Gastrocnemius medialis (tissue), 4 donors: ENCODE results near the gene CABLES2. TPM values are rescaled to one million over a fixed set of nuclear protein-coding genes. Genes with fewer than 3 reads are reported as not detected.

Experiments
- ATAC-seq, 2 donors: fragments of 150-250 bp; one replicate each; pipeline ENCODE4 v1.9.1; 2016
- DNase-seq, 2 donors: peaks; one replicate each; pipeline ENCODE4 v3.0.0-alpha.2; 2019
- H3K27ac ChIP-seq, 4 donors: fragments of 200-600 bp; sonication (generic); 1 replicate in 1 of 4; 2 replicates in 3 of 4; pipeline ENCODE4 v1.5.1; 2016 to 2018; ENCODE audit warnings: mild to moderate bottlenecking in 2 of 4, moderate library complexity in 1 of 4
- H3K27me3 ChIP-seq, 3 donors: fragments of 200-600 bp; sonication (generic) in 2 of 3; 1 replicate in 1 of 3; 2 replicates in 2 of 3; pipeline versions ENCODE4 v1.5.1 to v1.6.0; 2016 to 2019; ENCODE audit warnings: mild to moderate bottlenecking in 1 of 3, moderate library complexity in 1 of 3
- H3K36me3 ChIP-seq, 2 donors: fragments of 200-600 bp; sonication (generic) in 1 of 2; one replicate each; pipeline ENCODE4 v1.5.1; 2017 to 2018
- H3K4me1 ChIP-seq, 2 donors: fragments of 200-600 bp; sonication (generic) in 1 of 2; one replicate each; pipeline ENCODE4 v1.5.1; 2016 to 2017; ENCODE audit warnings: mild to moderate bottlenecking in 2 of 2
- H3K4me3 ChIP-seq, 4 donors: fragments of 200-600 bp; sonication (generic) in 3 of 4; 1 replicate in 1 of 4; 2 replicates in 3 of 4; pipeline ENCODE4 v1.5.1; 2016 to 2019; ENCODE audit warnings: mild to moderate bottlenecking in 2 of 4
- H3K9me3 ChIP-seq, 3 donors: fragments of 200-600 bp; sonication (generic) in 2 of 3; 1 replicate in 1 of 3; 2 replicates in 2 of 3; pipeline ENCODE4 v1.5.1; 2016 to 2019
- POLR2A ChIP-seq, 2 donors: fragments of 450-650 bp; IDR thresholded peaks; one replicate each; pipeline ENCODE4 v1.6.1; 2017; ENCODE audit warnings: antibody characterized with exemption in 2 of 2, mild to moderate bottlenecking in 2 of 2, moderate library complexity in 2 of 2
- in situ Hi-C, 4 donors: fragments of 200-750 bp; cut with MboI; loops; one replicate each; pipeline versions ENCODE4 v1.15.0 to v1.8.0; 2017; ENCODE audit warnings: low sequenced_read_pairs in 4 of 4
- intact Hi-C: fragments of 100-400 bp; cut with DNase I; formaldehyde crosslinking; loops from one replicate; pipeline ENCODE4 v1.15.1; 2023; ENCODE audit warnings: low total_unique reads
- total RNA-seq, 4 donors: library from RNA; depleted of rRNA; stranded (reverse); fragments of >200 nt; gene quantifications; one replicate each; pipeline versions ENCODE4 v1.1.0 to v1.2.3, GENCODE V29; 2016
- TF ChIP-seq, protein P1 (sequence below), 5 experiments: fragments of 450-650 bp in 3 of 5; fragments of 200-600 bp in 2 of 5; sonication (generic) in 2 of 5; IDR thresholded peaks in 4 of 5; conservative IDR thresholded peaks in 1 of 5; 1 replicate in 4 of 5; 2 replicates in 1 of 5; pipeline ENCODE4 v1.5.1; 2016 to 2019; ENCODE audit warnings: antibody characterized with exemption in 5 of 5, mild to moderate bottlenecking in 3 of 5, moderate library complexity in 3 of 5

CABLES2 gene
- total RNA-seq, 4 donors from 2014 or later = 3.6 to 9.3 (median 4.2) TPM

GRCh38 chr20:62424249-62425107 lies 17.4 kb upstream of the CABLES2 start:
- no peak for DNase-seq
- in situ Hi-C loops = no loop called here
- TF ChIP-seq, protein P1, sequence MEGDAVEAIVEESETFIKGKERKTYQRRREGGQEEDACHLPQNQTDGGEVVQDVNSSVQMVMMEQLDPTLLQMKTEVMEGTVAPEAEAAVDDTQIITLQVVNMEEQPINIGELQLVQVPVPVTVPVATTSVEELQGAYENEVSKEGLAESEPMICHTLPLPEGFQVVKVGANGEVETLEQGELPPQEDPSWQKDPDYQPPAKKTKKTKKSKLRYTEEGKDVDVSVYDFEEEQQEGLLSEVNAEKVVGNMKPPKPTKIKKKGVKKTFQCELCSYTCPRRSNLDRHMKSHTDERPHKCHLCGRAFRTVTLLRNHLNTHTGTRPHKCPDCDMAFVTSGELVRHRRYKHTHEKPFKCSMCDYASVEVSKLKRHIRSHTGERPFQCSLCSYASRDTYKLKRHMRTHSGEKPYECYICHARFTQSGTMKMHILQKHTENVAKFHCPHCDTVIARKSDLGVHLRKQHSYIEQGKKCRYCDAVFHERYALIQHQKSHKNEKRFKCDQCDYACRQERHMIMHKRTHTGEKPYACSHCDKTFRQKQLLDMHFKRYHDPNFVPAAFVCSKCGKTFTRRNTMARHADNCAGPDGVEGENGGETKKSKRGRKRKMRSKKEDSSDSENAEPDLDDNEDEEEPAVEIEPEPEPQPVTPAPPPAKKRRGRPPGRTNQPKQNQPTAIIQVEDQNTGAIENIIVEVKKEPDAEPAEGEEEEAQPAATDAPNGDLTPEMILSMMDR (IDR thresholded peaks at IDR 0.05 in 4 of 5, conservative IDR thresholded peaks at IDR 0.05 in 1 of 5) = no peak
- TF ChIP-seq POLR2A (IDR thresholded peaks at IDR 0.05) = no peak
- Histone ChIP-seq H3K4me1 (no peaks in the 10 kb centered on the region), H3K36me3 (no peaks in the 10 kb centered on the region), H3K27me3 (peaks cover 9 to 20% (median 19%) of the 10 kb centered on the region in 3 donors), H3K4me3 (no peak overlapping the region), H3K27ac (no peak overlapping the region), H3K9me3 (no peaks in the 10 kb centered on the region)
- intact Hi-C loops = no loop called here
- no peak for ATAC-seq

- TF ChIP-seq POLR2A (IDR thresholded peaks at IDR 0.05) = no peak
- TF ChIP-seq, protein P1 (IDR thresholded peaks at IDR 0.05 in 4 of 5, conservative IDR thresholded peaks at IDR 0.05 in 1 of 5) = no peak
- in situ Hi-C loops = no loop called here
- H3K27me3 ChIP-seq = peaks cover 9 to 20% (median 19%) of the 10 kb centered on the region in 3 donors
Measured at GRCh38 chr20:62423326-62423706, 16.2 kb upstream of the CABLES2 start.

DNA sequence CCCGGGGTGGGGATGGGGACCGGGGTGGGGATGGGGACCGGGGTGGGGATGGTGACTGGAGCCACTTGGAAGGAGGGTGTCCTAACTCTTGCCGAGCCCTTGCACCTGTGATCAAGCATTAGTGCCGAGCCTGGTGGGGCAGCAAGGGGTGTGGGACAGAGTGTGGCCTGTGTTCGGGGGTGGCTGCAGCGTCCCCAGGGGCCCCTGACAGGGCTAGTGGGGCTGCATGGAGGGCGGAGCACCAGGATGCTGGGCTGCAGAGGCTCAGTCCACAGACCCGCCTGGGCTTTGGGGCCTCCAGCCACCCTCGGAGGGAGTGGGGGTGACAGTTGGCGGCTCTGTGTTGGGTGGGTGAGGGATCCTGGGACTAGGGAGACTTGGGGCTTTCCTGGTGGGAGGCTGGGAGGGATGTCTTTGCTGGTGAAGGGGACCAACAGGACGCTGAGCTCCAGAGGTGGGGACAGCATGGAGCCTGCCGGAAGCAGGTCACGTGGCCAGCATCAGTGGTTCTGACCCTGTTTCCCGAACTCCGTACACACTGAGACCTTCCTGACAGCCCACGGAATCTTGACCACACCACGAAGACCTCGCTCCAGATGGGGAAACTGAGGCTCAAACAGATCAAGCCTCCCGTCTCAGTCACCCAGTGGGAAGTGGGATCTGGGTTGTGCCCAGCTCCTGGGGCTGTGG lies 15.7 kb upstream of the CABLES2 start:
- Histone ChIP-seq H3K4me1 (no peaks in the 10 kb centered on the region), H3K4me3 (no peak overlapping the region), H3K36me3 (no peaks in the 10 kb centered on the region), H3K27me3 (peaks cover 9 to 20% (median 19%) of the 10 kb centered on the region in 3 donors), H3K9me3 (no peaks in the 10 kb centered on the region), H3K27ac (no peak overlapping the region)
- in situ Hi-C loops = no loop called here
- intact Hi-C loops = no loop called here
- TF ChIP-seq POLR2A (IDR thresholded peaks at IDR 0.05) = no peak
- TF ChIP-seq, protein P1 (IDR thresholded peaks at IDR 0.05 in 4 of 5, conservative IDR thresholded peaks at IDR 0.05 in 1 of 5) = no peak
- no peak for ATAC-seq
- DNase-seq = no peak

More at GRCh38 chr20:62423326-62423706, 16.2 kb upstream of the CABLES2 start:
- H3K4me3 ChIP-seq = no peak overlapping the region
- no peaks in the 10 kb centered on the region for H3K36me3 ChIP-seq
- intact Hi-C loops = no loop called here
- no peaks in the 10 kb centered on the region for H3K4me1 ChIP-seq
- no peak for ATAC-seq
- H3K9me3 ChIP-seq = no peaks in the 10 kb centered on the region
- no peak overlapping the region for H3K27ac ChIP-seq
- no peak for DNase-seq

DNA sequence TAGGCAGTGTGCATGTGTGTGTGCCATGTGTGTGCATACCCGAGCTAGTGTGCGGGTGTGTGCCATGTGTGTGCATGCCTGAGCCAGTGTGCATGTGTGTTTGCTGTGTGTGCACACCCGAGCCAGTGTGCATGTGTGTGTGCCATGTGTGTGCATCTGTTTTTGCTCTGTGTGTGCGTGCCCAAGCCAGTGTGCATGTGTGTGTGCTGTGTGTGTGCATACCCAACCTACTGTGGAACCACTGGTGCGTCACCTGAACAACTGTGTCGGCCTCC lies 14.6 kb upstream of the CABLES2 start:
- no peaks in the 10 kb centered on the region for H3K9me3 ChIP-seq
- H3K4me3 ChIP-seq = no peak overlapping the region
- no peaks in the 10 kb centered on the region for H3K4me1 ChIP-seq
- DNase-seq (no peak), ATAC-seq (no peak)
- H3K36me3 ChIP-seq = no peaks in the 10 kb centered on the region
- no peak overlapping the region for H3K27ac ChIP-seq
- in situ Hi-C loops = no loop called here
- TF ChIP-seq POLR2A (IDR thresholded peaks at IDR 0.05) = no peak
- TF ChIP-seq, protein P1 (IDR thresholded peaks at IDR 0.05 in 4 of 5, conservative IDR thresholded peaks at IDR 0.05 in 1 of 5) = no peak
- intact Hi-C loops = no loop called here
- peaks cover 9 to 20% (median 19%) of the 10 kb centered on the region in 3 donors for H3K27me3 ChIP-seq
